Natural killer cell (primary cell): Measurements from ENCODE around the gene CGA. TPM values are rescaled to one million over a fixed set of nuclear protein-coding genes. Genes with fewer than 3 reads are reported as not detected.

Experiments used
- ATAC-seq, 3 donors: fragments of 150-1000 bp in 2 of 3; fragments of 200-7000 bp in 1 of 3; cut with Tn5 transposase; 1 replicate in 1 of 3; 2 replicates in 2 of 3; pipeline ENCODE4 v1.10.0; 2021; ENCODE audit warnings: mild to moderate bottlenecking in 2 of 3, moderate library complexity in 2 of 3
- DNase-seq, 2 donors: peaks; one replicate each; pipeline versions ENCODE4 v3.0.0 to v3.0.0-alpha.2; 2013 to 2021; ENCODE audit warnings: mixed read lengths in 1 of 2
- H3K27ac ChIP-seq: one replicate; pipeline ENCODE4 v1.5.1; 2013; ENCODE audit warnings: mild to moderate bottlenecking, low read length
- H3K27me3 ChIP-seq: one replicate; pipeline ENCODE4 v1.6.1; 2013; ENCODE audit warnings: low read length; ENCODE audit not compliant: control insufficient read depth, insufficient read depth
- H3K36me3 ChIP-seq: one replicate; pipeline ENCODE4 v1.6.1; 2013; ENCODE audit warnings: low read length; ENCODE audit not compliant: control insufficient read depth, insufficient read depth
- H3K4me1 ChIP-seq: one replicate; pipeline ENCODE4 v1.6.1; 2013; ENCODE audit warnings: low read length; ENCODE audit not compliant: control insufficient read depth, insufficient read depth
- H3K4me3 ChIP-seq: one replicate; pipeline ENCODE4 v1.5.1; 2013; ENCODE audit warnings: low read length
- H3K9me3 ChIP-seq: one replicate; pipeline ENCODE4 v1.6.1; 2013; ENCODE audit warnings: low read length; ENCODE audit not compliant: control insufficient read depth, insufficient read depth
- H3K27ac Mint-ChIP-seq, 2 donors: one replicate each; pipeline ENCODE4 v1.8.0; 2022; ENCODE audit warnings: mild to moderate bottlenecking in 2 of 2, mixed read lengths in 2 of 2, moderate library complexity in 1 of 2
- H3K27me3 Mint-ChIP-seq, 2 donors: one replicate each; pipeline ENCODE4 v1.8.0; 2022; ENCODE audit warnings: low read depth in 2 of 2, mixed read lengths in 2 of 2
- H3K36me3 Mint-ChIP-seq: one replicate; pipeline ENCODE4 v1.8.0; 2022; ENCODE audit warnings: mixed read lengths
- H3K4me1 Mint-ChIP-seq, 2 donors: one replicate each; pipeline ENCODE4 v1.8.0; 2022; ENCODE audit warnings: mixed read lengths in 2 of 2
- H3K4me3 Mint-ChIP-seq: one replicate; pipeline ENCODE4 v1.8.0; 2022; ENCODE audit warnings: mild to moderate bottlenecking, moderate library complexity, mixed read lengths
- H3K9me3 Mint-ChIP-seq, 2 donors: one replicate each; pipeline ENCODE4 v1.8.0; 2022; ENCODE audit warnings: mixed read lengths in 2 of 2
- CTCF ChIP-seq: fragments of 200-600 bp; IDR thresholded peaks from one replicate; pipeline ENCODE4 v1.8.0; 2022; ENCODE audit warnings: antibody characterized with exemption
- WGBS: methylation state at CpG from one replicate; pipeline ENCODE4 v1.1.7; 2013; ENCODE audit warnings: missing lambda C conversion rate; ENCODE audit not compliant: insufficient coverage; 5-methylcytosine and 5-hydroxymethylcytosine counted together
- intact Hi-C: fragments of 100-400 bp; cut with micrococcal nuclease; formaldehyde crosslinking; loops from one replicate; pipeline ENCODE4 v1.14.2; 2022
- total RNA-seq, 4 donors: library from RNA; stranded (reverse); fragments of 120-200 nt in 1 of 4; gene quantifications; one replicate each; pipeline versions ENCODE4 v1.2.3 to v1.2.4, GENCODE V29; 2013 to 2022

CGA gene
- total RNA-seq, 3 donors from 2014 or later (not counting 1 experiment from before 2014, with no cell fraction given): not detected

DNA sequence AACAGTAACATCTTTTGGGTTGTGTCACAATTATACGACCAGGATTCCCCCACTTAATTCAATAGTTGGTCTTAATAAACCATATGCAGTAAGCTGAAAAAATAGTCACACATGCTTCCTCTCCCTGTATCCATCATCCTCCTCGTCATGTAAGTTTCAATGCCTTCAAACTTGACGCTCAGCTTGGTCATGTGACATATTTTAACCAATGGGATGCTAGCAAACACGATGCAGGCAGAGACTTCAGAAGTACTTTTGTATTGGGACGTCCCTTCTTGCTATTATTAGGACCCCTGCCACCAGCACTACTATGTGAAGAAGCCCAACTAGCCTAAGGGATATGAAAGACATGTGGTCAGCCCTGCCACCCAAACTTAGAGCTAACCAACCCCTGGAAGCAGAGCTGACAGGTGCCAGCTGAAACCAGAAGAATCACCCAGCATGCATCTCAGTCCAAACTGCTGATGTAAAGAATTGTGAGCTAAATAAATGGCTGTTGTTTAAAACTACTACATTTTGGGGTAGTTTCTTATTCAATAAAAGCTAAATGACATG, 49.3 kb downstream of the CGA start:
- H3K36me3 Mint-ChIP-seq: no peaks in the 10 kb centered on the region
- WGBS: 72% methylated on average over 5 of the region's 5 CpGs
- no peak overlapping the region for H3K27ac Mint-ChIP-seq
- no peaks in the 10 kb centered on the region for H3K4me1 Mint-ChIP-seq
- H3K4me3 Mint-ChIP-seq: no peak overlapping the region
- H3K36me3 ChIP-seq: no peaks in the 10 kb centered on the region
- TF ChIP-seq CTCF: no peak
- no peak for DNase-seq
- H3K27me3 ChIP-seq: peaks cover 3% of the 10 kb centered on the region
- H3K4me1 ChIP-seq: no peaks in the 10 kb centered on the region
- no peaks in the 10 kb centered on the region for H3K9me3 Mint-ChIP-seq
- intact Hi-C loops: no loop called here
- peaks cover 0 to 7% of the 10 kb centered on the region in 2 donors for H3K27me3 Mint-ChIP-seq
- no peak for ATAC-seq
- no peaks in the 10 kb centered on the region for H3K9me3 ChIP-seq
- H3K4me3 ChIP-seq: no peak overlapping the region
- H3K27ac ChIP-seq: no peak overlapping the region

DNA sequence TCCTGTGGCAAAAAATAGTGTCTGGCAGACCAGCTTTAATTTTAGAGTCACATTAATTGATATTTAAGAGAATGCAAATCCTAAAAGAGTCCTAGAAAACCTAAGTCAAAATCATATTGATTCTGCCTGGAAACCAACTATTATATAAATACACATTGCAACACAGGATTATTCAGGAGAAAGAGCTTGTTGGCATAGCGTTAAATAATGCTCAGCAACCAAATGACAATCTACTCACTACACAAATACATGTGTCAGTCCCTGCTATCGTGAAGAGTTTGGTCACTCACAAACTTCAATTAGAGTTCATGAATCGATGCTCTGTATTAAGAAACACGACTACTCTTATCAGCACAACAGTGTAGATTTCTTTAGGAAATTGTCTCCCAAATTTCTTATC, 54.2 kb downstream of the CGA start:
- no peak for DNase-seq
- intact Hi-C loops: no loop called here
- Mint-ChIP-seq H3K4me3 (no peak overlapping the region), H3K27me3 (no peaks in the 10 kb centered on the region), H3K9me3 (peaks cover 0 to 2% of the 10 kb centered on the region in 2 donors), H3K4me1 (no peaks in the 10 kb centered on the region), H3K36me3 (no peaks in the 10 kb centered on the region), H3K27ac (no peak overlapping the region)
- 94% methylated on average over 4 of the region's 4 CpGs for WGBS
- Histone ChIP-seq H3K27me3 (no peaks in the 10 kb centered on the region), H3K9me3 (no peaks in the 10 kb centered on the region), H3K4me1 (no peaks in the 10 kb centered on the region), H3K27ac (no peak overlapping the region), H3K4me3 (no peak overlapping the region), H3K36me3 (no peaks in the 10 kb centered on the region)
- no peak for ATAC-seq
- TF ChIP-seq CTCF: no peak

Other genes with a start within 250 kb of the CGA start
- gene HTR1E, start 157.6 kb downstream of the CGA start, total RNA-seq: not detected
- 10 to 100 TPM; 78.7 to 90.4 (median 89.4) TPM for gene ZNF292, start 60.5 kb upstream of the CGA start, total RNA-seq
- gene SMIM8, start 227.5 kb upstream of the CGA start, total RNA-seq: 10 to 100 TPM in 1 of 3 donors, 1 to 10 TPM in 2; 8.0 to 11.1 (median 9.5) TPM
- gene GJB7, start 234.2 kb upstream of the CGA start, total RNA-seq: not detected
- 1 to 10 TPM; 1.8 to 3.2 (median 2.3) TPM for gene C6orf163, start 249.7 kb upstream of the CGA start, total RNA-seq